Panc1 (cell line): ENCODE measurements around the gene CLCF1. TPM values are rescaled to one million over a fixed set of nuclear protein-coding genes. Genes with fewer than 3 reads are reported as not detected.

ENCODE experiments used
- ATAC-seq: fragments of 200-7000 bp; cut with Tn5 transposase; 2 replicates; pipeline ENCODE4 v1.9.1; 2020; ENCODE audit warnings: mild to moderate bottlenecking, moderate library complexity
- BruUV-seq: library from RNA; stranded (reverse); fragments of 400-500 nt; replicated peaks from 2 replicates; lab custom pipeline; 2021; lab: Mats Ljungman, UMichigan
- CTCF ChIA-PET: fragments of 300-600 bp; sonication (Branson Sonifier 250); formaldehyde crosslinking; loops from one replicate; lab custom pipeline; 2022; ENCODE audit warnings: antibody characterized with exemption; lab: Charles Lee
- POLR2A ChIA-PET: fragments of 300-600 bp; sonication (Branson Sonifier 250); formaldehyde crosslinking; loops from one replicate; lab custom pipeline; 2022; ENCODE audit warnings: antibody characterized with exemption; lab: Charles Lee
- DNase-seq: peaks from one replicate; pipeline ENCODE4 v3.0.0-alpha.2; 2010; ENCODE audit warnings: low read depth, low spot score
- H3K27ac ChIP-seq: 2 replicates; pipeline ENCODE4 v1.5.1; 2011; ENCODE audit warnings: mild to moderate bottlenecking, low read length, inconsistent platforms
- H3K27me3 ChIP-seq: fragments of 200-500 bp; sonication (Bioruptor generic); 2 replicates; pipeline ENCODE4 v1.6.0; 2014; ENCODE audit warnings: low read length, inconsistent platforms; ENCODE audit not compliant: control insufficient read depth, insufficient read depth
- H3K36me3 ChIP-seq: fragments of 200-500 bp; sonication (Bioruptor generic); 2 replicates; pipeline ENCODE4 v1.5.1; 2014; ENCODE audit warnings: inconsistent platforms, mild to moderate bottlenecking, low read length, moderate library complexity; ENCODE audit not compliant: control insufficient read depth, insufficient read depth
- H3K4me1 ChIP-seq: 2 replicates; pipeline ENCODE4 v1.5.1; 2011; ENCODE audit warnings: inconsistent platforms, mild to moderate bottlenecking, low read length, moderate library complexity; ENCODE audit not compliant: control insufficient read depth, insufficient read depth
- H3K4me3 ChIP-seq, 2 experiments: 2 replicates each; pipeline ENCODE4 v1.5.1; 2011 to 2012; ENCODE audit warnings: low read depth in 2 of 2, low read length in 2 of 2, mild to moderate bottlenecking in 2 of 2, inconsistent platforms in 1 of 2, moderate library complexity in 1 of 2
- H3K9me3 ChIP-seq: fragments of 200-500 bp; sonication (Bioruptor generic); 2 replicates; pipeline ENCODE4 v1.5.1; 2014; ENCODE audit warnings: low read depth, mild to moderate bottlenecking, inconsistent platforms, low read length, moderate library complexity; ENCODE audit not compliant: control insufficient read depth, insufficient read depth
- CTCF ChIP-seq: fragments of 450-650 bp; IDR thresholded peaks from 2 replicates; pipeline ENCODE4 v1.5.1; 2017; ENCODE audit warnings: mild to moderate bottlenecking
- POLR2AphosphoS5 ChIP-seq: IDR thresholded peaks from 2 replicates; pipeline ENCODE4 v1.6.1; 2012; ENCODE audit warnings: mild to moderate bottlenecking, low read depth, low read length, moderate library complexity
- REST ChIP-seq, 2 experiments: IDR thresholded peaks; 2 replicates each; pipeline ENCODE4 v1.6.1; 2011 to 2012; ENCODE audit warnings: low read depth in 2 of 2, control low read depth in 1 of 2, low read length in 1 of 2, mild to moderate bottlenecking in 1 of 2, moderate library complexity in 1 of 2; ENCODE audit not compliant: insufficient read depth in 1 of 2
- SIN3A ChIP-seq: IDR thresholded peaks from 2 replicates; pipeline ENCODE4 v1.6.1; 2012; ENCODE audit warnings: low read depth, mild to moderate bottlenecking, low read length, moderate library complexity, borderline replicate concordance; ENCODE audit not compliant: insufficient read depth
- TCF7L2 ChIP-seq: IDR thresholded peaks from 2 replicates; pipeline ENCODE4 v1.6.1; 2011; ENCODE audit warnings: mild to moderate bottlenecking, low read depth, low read length, inconsistent platforms
- in situ Hi-C: cut with HindIII; loops from 2 replicates; pipeline ENCODE4 v1.10.0; 2016; ENCODE audit warnings: low sequenced_read_pairs, low pct_unique_long_range_greater_than_20kb
- intact Hi-C: fragments of 100-400 bp; cut with micrococcal nuclease; formaldehyde crosslinking; loops from one replicate; pipeline ENCODE4 v1.10.0; 2022; ENCODE audit not compliant: unreplicated experiment
- total RNA-seq: library from RNA; stranded (reverse); gene quantifications from one replicate; pipeline ENCODE4 v1.2.1, GENCODE V29; 2021; ENCODE audit not compliant: unreplicated experiment

CLCF1 gene
- total RNA-seq, 1 experiment from 2014 or later = 9.3 TPM

- no TSS peak for BruUV-seq
- in situ Hi-C loops = no loop called here
- intact Hi-C loops = no loop called here
- POLR2A ChIA-PET = interaction anchor here (0.7 kb wide), 1 partner anchor 30 kb away, joined by 7 read pairs; no protein-coding TSS in a partner anchor
- 0 out of 2 replicates have a peak, but pooled peaks cover 2% of the 10 kb centered on the region for H3K4me1 ChIP-seq
- no peaks in the 10 kb centered on the region for H3K27me3 ChIP-seq
- TF ChIP-seq REST (IDR thresholded peaks at IDR 0.05; ENCODE audit: insufficient read depth in 1 of 2, low read depth in 2 of 2, low read length in 1 of 2) = no peak
- TF ChIP-seq TCF7L2 = no peak
- no peak for TF ChIP-seq SIN3A
- TF ChIP-seq CTCF = no peak
- no peak for TF ChIP-seq POLR2AphosphoS5
- no peaks in the 10 kb centered on the region for H3K36me3 ChIP-seq
- H3K27ac ChIP-seq = no peak overlapping the region
- no peaks in the 10 kb centered on the region for H3K9me3 ChIP-seq
- CTCF ChIA-PET = interaction anchor here (0.6 to 2.1 kb wide), 3 partner anchors 38 to 92 kb away, joined by 3 to 6 read pairs (median 4); no protein-coding TSS in a partner anchor
- ATAC-seq (no peak), DNase-seq (no peak)
- H3K4me3 ChIP-seq = no peak overlapping the region
Observed at GRCh38 chr11:67344264-67344663, 29.1 kb downstream of the CLCF1 start.

GRCh38 chr11:67337257-67337656 lies 36.1 kb downstream of the CLCF1 start:
- intact Hi-C loops = no loop called here
- H3K36me3 ChIP-seq = no peaks in the 10 kb centered on the region
- in situ Hi-C loops = no loop called here
- BruUV-seq = no TSS peak
- ChIA-PET CTCF (interaction anchor here (1.2 kb wide), 1 partner anchor 45 kb away, joined by 6 read pairs; no protein-coding TSS in a partner anchor), POLR2A (no interaction called here)
- H3K27me3 ChIP-seq = no peaks in the 10 kb centered on the region
- no peak for ATAC-seq
- H3K27ac ChIP-seq = no peak overlapping the region
- no peak for DNase-seq
- H3K9me3 ChIP-seq = no peaks in the 10 kb centered on the region
- TF ChIP-seq POLR2AphosphoS5 = no peak
- TF ChIP-seq TCF7L2 = no peak
- TF ChIP-seq CTCF = no peak
- no peak for TF ChIP-seq SIN3A
- TF ChIP-seq REST (IDR thresholded peaks at IDR 0.05; ENCODE audit: insufficient read depth in 1 of 2, low read depth in 2 of 2, low read length in 1 of 2) = no peak
- H3K4me1 ChIP-seq = no peaks in the 10 kb centered on the region
- no peak overlapping the region for H3K4me3 ChIP-seq
